GM12878 (cell line): ENCODE results near the gene MESP2. TPM values are rescaled to one million over a fixed set of nuclear protein-coding genes. Genes with fewer than 3 reads are reported as not detected.

ENCODE experiments used
- ATAC-seq: fragments of 200-7000 bp; cut with Tn5 transposase; 3 replicates; pipeline ENCODE4 v1.9.1; 2020; ENCODE audit warnings: mild to moderate bottlenecking, moderate library complexity
- BruUV-seq: library from RNA; stranded (reverse); fragments of 400-500 nt; replicated peaks from 2 replicates; lab custom pipeline; 2021; lab: Mats Ljungman, UMichigan
- CTCF ChIA-PET: fragments of 300-600 bp; sonication (Branson Sonifier 250); formaldehyde crosslinking; extraction: SDS; loops from one replicate; lab custom pipeline; 2021; ENCODE audit warnings: inconsistent platforms; lab: Yijun Ruan, JAX
- POLR2A ChIA-PET: fragments of 350-600 bp; formaldehyde crosslinking; extraction: SDS; loops from one replicate; lab custom pipeline; 2021; ENCODE audit warnings: inconsistent platforms; lab: Charles Lee
- RAD21 ChIA-PET: fragments of 300-600 bp; sonication (Branson Sonifier 250); formaldehyde crosslinking; loops from one replicate; lab custom pipeline; 2023; ENCODE audit warnings: antibody characterized with exemption; ENCODE audit not compliant: unreplicated experiment; lab: Charles Lee
- SMC1A ChIA-PET: fragments of 300-600 bp; sonication (Branson Sonifier 250); formaldehyde crosslinking; loops from one replicate; lab custom pipeline; 2023; ENCODE audit not compliant: unreplicated experiment, uncharacterized antibody; lab: Charles Lee
- DNase-seq: peaks from one replicate; pipeline ENCODE4 v3.0.0-alpha.2; 2011; ENCODE audit warnings: low read depth, low spot score
- FAIRE-seq: peaks from 3 replicates; lab custom pipeline; 2011; peaks lifted over from hg19 to GRCh38; lab: Jason Lieb, UNC
- H2AFZ ChIP-seq: 2 replicates; pipeline ENCODE4 v1.6.0; 2011; ENCODE audit warnings: low read depth, low read length, control low read depth; ENCODE audit not compliant: control insufficient read depth
- H3K27ac ChIP-seq: 2 replicates; pipeline ENCODE4 v1.5.1; 2011; ENCODE audit warnings: control low read depth; ENCODE audit not compliant: control insufficient read depth, insufficient read depth
- H3K27me3 ChIP-seq, 2 experiments: replicated peaks in 1 of 2; 2 replicates each; pipeline versions ENCODE4 v1.6.0 to v1.6.1; 2011; ENCODE audit warnings: low read length in 1 of 2; ENCODE audit not compliant: control insufficient read depth in 2 of 2, insufficient read depth in 2 of 2
- H3K36me3 ChIP-seq, 2 experiments: 2 replicates each; pipeline ENCODE4 v1.5.1; 2011; ENCODE audit warnings: low read length in 1 of 2; ENCODE audit not compliant: control insufficient read depth in 2 of 2, insufficient read depth in 2 of 2
- H3K4me1 ChIP-seq: 2 replicates; pipeline ENCODE4 v1.6.1; 2011; ENCODE audit warnings: mild to moderate bottlenecking, low read length, moderate library complexity, mixed read lengths; ENCODE audit not compliant: control insufficient read depth, insufficient read depth
- H3K4me2 ChIP-seq: 2 replicates; pipeline ENCODE4 v1.6.0; 2011; ENCODE audit warnings: control low read depth; ENCODE audit not compliant: control insufficient read depth, insufficient read depth
- H3K4me3 ChIP-seq: fragments of 200-600 bp; sonication (generic); 2 replicates; pipeline ENCODE4 v1.5.1; 2016
- H3K79me2 ChIP-seq: 2 replicates; pipeline ENCODE4 v1.6.0; 2011; ENCODE audit warnings: low read length; ENCODE audit not compliant: control insufficient read depth, insufficient read depth
- H3K9ac ChIP-seq: 2 replicates; pipeline ENCODE4 v1.8.0; 2011; ENCODE audit warnings: low read length, control low read depth, mixed read lengths; ENCODE audit not compliant: control insufficient read depth, insufficient read depth
- H3K9me3 ChIP-seq: replicated peaks from 3 replicates; pipeline ENCODE4 v1.5.1; 2011; ENCODE audit warnings: mild to moderate bottlenecking, low read length; ENCODE audit not compliant: control insufficient read depth, insufficient read depth
- H4K20me1 ChIP-seq: 2 replicates; pipeline ENCODE4 v1.6.0; 2011; ENCODE audit not compliant: control insufficient read depth, insufficient read depth
- DPF2 ChIP-seq: fragments of 450-650 bp; IDR thresholded peaks from 2 replicates; pipeline ENCODE4 v1.6.1; 2017; ENCODE audit warnings: mild to moderate bottlenecking
- HDAC2 ChIP-seq: fragments of 200-600 bp; sonication (generic); IDR thresholded peaks from 2 replicates; pipeline ENCODE4 v1.6.1; 2017
- NR2C1 ChIP-seq: fragments of 450-650 bp; IDR thresholded peaks from 2 replicates; pipeline ENCODE4 v1.6.1; 2017; ENCODE audit warnings: antibody characterized with exemption, mild to moderate bottlenecking, moderate library complexity
- WRNIP1 ChIP-seq: IDR thresholded peaks from 2 replicates; pipeline ENCODE4 v1.6.1; 2011; ENCODE audit warnings: low read depth, low read length, improper control_type of control experiment, borderline replicate concordance
- ZNF622 ChIP-seq: fragments of 450-650 bp; IDR thresholded peaks from 2 replicates; pipeline ENCODE4 v1.6.1; 2017; ENCODE audit warnings: mild to moderate bottlenecking, inconsistent platforms
- WGBS: methylation state at CpG from one replicate; pipeline ENCODE4 v1.1.6; 2016; ENCODE audit warnings: low lambda C conversion rate; ENCODE audit not compliant: insufficient replicate concordance, insufficient coverage; ENCODE audit errors: missing lambda C conversion rate; 5-methylcytosine and 5-hydroxymethylcytosine counted together
- in situ Hi-C: fragments of 300-500 bp; cut with MboI; formaldehyde crosslinking; loops from 9 replicates; pipeline ENCODE4 v1.14.3; 2018; ENCODE audit warnings: mixed read lengths
- intact Hi-C: fragments of 100-400 bp; cut with micrococcal nuclease; formaldehyde crosslinking; loops from one replicate; pipeline ENCODE4 v1.14.2; 2022; ENCODE audit not compliant: unreplicated experiment
- polyA plus RNA-seq, 11 experiments: library from polyadenylated mRNA; depleted of rRNA in 4 of 11; unstranded in 6 of 11; stranded (reverse) in 5 of 11; fragments of >200 nt; fragmentation: Nextera tagmentation in 4 of 11; fragmentation: Illumina TruSeq in 1 of 11; extraction: Ambion mirVana in 4 of 11; extraction: Trizol in 1 of 11; gene quantifications; 1 replicate in 1 of 11; 2 replicates in 10 of 11; pipeline versions ENCODE4 v1.2.1 to v1.2.3, GENCODE V29; 2011 to 2016; ENCODE audit warnings: inconsistent platforms in 2 of 11, missing spikeins in 2 of 11, low read depth in 1 of 11
- total RNA-seq, 4 experiments: library from RNA; depleted of rRNA in 3 of 4; stranded (reverse); fragments of >200 nt in 3 of 4; fragmentation: Illumina TruSeq in 1 of 4; extraction: Trizol in 1 of 4; gene quantifications; 2 replicates each; pipeline versions ENCODE4 v1.2.1 to v1.2.3, GENCODE V29; 2013 to 2021
- TF ChIP-seq, protein P1 (sequence below): fragments of 450-650 bp; IDR thresholded peaks from 2 replicates; pipeline ENCODE4 v1.6.1; 2016; ENCODE audit warnings: mild to moderate bottlenecking, moderate library complexity, borderline replicate concordance
- TF ChIP-seq, protein P2 (sequence below): fragments of 450-650 bp; IDR thresholded peaks from 2 replicates; pipeline ENCODE4 v1.6.1; 2017; ENCODE audit warnings: low read depth, mild to moderate bottlenecking, moderate library complexity
- TF ChIP-seq, protein P3 (sequence below): IDR thresholded peaks from 2 replicates; pipeline ENCODE4 v1.6.1; 2012; ENCODE audit warnings: improper control_type of control experiment, low read depth, low read length; ENCODE audit not compliant: insufficient replicate concordance
- TF ChIP-seq, protein P4 (sequence below): IDR thresholded peaks from 2 replicates; pipeline ENCODE4 v1.6.1; 2012; ENCODE audit warnings: low read depth, low read length, improper control_type of control experiment

MESP2 gene
- total and polyA plus RNA-seq, 10 of the 15 experiments (the other 5 are each of a cell fraction or from before 2014, with no cell fraction given) = 0.04 TPM; not detected in 9

DNA sequence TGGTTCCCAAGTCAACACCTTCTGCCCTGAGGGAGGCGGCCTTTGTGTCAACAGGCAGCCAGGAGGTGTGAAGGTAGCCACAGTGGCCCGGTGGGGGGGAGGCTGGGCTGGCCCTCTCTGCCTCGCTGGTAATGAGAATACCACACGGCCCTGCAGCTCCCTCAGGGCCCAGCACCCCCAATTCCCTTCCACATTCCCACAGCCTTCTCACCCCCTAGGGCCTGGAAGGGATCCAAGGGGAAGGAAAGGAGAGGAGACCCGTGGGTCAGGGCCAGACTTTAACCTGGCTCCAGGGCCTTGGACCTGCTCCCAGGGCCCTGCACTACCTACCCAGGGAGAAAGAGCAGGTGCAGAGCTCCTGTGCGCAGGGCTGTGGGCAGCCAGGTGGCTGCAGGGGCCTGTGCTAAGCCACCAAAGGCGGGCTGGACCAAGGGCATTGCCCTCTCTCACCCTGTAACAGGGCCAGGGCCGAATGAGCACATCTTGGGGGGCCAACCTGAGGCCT, 8.7 kb upstream of the MESP2 start (continued):
- TF ChIP-seq, protein P1, sequence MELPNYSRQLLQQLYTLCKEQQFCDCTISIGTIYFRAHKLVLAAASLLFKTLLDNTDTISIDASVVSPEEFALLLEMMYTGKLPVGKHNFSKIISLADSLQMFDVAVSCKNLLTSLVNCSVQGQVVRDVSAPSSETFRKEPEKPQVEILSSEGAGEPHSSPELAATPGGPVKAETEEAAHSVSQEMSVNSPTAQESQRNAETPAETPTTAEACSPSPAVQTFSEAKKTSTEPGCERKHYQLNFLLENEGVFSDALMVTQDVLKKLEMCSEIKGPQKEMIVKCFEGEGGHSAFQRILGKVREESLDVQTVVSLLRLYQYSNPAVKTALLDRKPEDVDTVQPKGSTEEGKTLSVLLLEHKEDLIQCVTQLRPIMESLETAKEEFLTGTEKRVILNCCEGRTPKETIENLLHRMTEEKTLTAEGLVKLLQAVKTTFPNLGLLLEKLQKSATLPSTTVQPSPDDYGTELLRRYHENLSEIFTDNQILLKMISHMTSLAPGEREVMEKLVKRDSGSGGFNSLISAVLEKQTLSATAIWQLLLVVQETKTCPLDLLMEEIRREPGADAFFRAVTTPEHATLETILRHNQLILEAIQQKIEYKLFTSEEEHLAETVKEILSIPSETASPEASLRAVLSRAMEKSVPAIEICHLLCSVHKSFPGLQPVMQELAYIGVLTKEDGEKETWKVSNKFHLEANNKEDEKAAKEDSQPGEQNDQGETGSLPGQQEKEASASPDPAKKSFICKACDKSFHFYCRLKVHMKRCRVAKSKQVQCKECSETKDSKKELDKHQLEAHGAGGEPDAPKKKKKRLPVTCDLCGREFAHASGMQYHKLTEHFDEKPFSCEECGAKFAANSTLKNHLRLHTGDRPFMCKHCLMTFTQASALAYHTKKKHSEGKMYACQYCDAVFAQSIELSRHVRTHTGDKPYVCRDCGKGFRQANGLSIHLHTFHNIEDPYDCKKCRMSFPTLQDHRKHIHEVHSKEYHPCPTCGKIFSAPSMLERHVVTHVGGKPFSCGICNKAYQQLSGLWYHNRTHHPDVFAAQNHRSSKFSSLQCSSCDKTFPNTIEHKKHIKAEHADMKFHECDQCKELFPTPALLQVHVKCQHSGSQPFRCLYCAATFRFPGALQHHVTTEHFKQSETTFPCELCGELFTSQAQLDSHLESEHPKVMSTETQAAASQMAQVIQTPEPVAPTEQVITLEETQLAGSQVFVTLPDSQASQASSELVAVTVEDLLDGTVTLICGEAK = no peak
- TF ChIP-seq DPF2 (no peak), NR2C1 (no peak)
- TF ChIP-seq, protein P2, sequence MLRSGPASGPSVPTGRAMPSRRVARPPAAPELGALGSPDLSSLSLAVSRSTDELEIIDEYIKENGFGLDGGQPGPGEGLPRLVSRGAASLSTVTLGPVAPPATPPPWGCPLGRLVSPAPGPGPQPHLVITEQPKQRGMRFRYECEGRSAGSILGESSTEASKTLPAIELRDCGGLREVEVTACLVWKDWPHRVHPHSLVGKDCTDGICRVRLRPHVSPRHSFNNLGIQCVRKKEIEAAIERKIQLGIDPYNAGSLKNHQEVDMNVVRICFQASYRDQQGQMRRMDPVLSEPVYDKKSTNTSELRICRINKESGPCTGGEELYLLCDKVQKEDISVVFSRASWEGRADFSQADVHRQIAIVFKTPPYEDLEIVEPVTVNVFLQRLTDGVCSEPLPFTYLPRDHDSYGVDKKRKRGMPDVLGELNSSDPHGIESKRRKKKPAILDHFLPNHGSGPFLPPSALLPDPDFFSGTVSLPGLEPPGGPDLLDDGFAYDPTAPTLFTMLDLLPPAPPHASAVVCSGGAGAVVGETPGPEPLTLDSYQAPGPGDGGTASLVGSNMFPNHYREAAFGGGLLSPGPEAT = no peak

DNA sequence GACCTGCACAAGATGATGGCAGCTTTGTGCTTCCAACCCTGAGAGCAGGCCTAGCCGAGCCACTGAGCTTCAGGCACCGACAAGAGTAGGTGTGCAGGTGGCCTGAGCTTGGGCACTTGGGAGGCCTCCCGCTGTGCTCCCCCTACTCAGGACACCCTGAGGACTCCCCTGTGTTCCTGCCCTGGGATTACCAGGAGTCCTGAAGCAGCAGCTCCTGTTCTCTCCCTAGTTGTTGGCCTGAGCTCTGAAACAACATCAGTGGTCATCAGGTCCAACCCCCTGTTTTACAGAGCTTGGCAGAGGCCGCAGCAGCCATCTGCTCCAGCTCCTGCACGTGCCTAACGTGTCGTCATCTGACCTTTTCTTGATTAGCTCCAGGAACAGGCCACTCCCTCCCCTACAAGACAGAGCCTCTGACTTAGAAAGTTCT, 8.0 kb upstream of the MESP2 start:
- intact Hi-C loops (loop anchor here (10.0 kb wide), 1 partner anchor 317 kb away; no protein-coding TSS in a partner anchor), in situ Hi-C loops (no loop called here)
- Histone ChIP-seq H3K4me1 (no peaks in the 10 kb centered on the region), H3K4me2 (no peak overlapping the region), H3K27ac (no peak overlapping the region), H3K27me3 (no peaks in the 10 kb centered on the region), H4K20me1 (no peaks in the 10 kb centered on the region), H3K9ac (no peak overlapping the region), H3K36me3 (no peaks in the 10 kb centered on the region), H3K79me2 (no peaks in the 10 kb centered on the region), H2AFZ (no peak overlapping the region), H3K4me3 (no peak overlapping the region), H3K9me3 (no peaks in the 10 kb centered on the region)
- ChIA-PET SMC1A (no interaction called here), CTCF (interaction anchor here (1.2 to 2.5 kb wide), 3 partner anchors 7 to 204 kb away, joined by 3 to 14 read pairs (median 5); no protein-coding TSS in a partner anchor), POLR2A (no interaction called here), RAD21 (interaction anchor here (2.5 kb wide), 1 partner anchor 107 kb away, joined by 10 read pairs; no protein-coding TSS in a partner anchor)
- FAIRE-seq (no peak), DNase-seq (no peak), ATAC-seq (no peak; the same call in 2 of the 3 replicates)
- BruUV-seq = no TSS peak
- WGBS = 54% methylated on average over 6 of the region's 7 CpGs
- TF ChIP-seq, protein P3, sequence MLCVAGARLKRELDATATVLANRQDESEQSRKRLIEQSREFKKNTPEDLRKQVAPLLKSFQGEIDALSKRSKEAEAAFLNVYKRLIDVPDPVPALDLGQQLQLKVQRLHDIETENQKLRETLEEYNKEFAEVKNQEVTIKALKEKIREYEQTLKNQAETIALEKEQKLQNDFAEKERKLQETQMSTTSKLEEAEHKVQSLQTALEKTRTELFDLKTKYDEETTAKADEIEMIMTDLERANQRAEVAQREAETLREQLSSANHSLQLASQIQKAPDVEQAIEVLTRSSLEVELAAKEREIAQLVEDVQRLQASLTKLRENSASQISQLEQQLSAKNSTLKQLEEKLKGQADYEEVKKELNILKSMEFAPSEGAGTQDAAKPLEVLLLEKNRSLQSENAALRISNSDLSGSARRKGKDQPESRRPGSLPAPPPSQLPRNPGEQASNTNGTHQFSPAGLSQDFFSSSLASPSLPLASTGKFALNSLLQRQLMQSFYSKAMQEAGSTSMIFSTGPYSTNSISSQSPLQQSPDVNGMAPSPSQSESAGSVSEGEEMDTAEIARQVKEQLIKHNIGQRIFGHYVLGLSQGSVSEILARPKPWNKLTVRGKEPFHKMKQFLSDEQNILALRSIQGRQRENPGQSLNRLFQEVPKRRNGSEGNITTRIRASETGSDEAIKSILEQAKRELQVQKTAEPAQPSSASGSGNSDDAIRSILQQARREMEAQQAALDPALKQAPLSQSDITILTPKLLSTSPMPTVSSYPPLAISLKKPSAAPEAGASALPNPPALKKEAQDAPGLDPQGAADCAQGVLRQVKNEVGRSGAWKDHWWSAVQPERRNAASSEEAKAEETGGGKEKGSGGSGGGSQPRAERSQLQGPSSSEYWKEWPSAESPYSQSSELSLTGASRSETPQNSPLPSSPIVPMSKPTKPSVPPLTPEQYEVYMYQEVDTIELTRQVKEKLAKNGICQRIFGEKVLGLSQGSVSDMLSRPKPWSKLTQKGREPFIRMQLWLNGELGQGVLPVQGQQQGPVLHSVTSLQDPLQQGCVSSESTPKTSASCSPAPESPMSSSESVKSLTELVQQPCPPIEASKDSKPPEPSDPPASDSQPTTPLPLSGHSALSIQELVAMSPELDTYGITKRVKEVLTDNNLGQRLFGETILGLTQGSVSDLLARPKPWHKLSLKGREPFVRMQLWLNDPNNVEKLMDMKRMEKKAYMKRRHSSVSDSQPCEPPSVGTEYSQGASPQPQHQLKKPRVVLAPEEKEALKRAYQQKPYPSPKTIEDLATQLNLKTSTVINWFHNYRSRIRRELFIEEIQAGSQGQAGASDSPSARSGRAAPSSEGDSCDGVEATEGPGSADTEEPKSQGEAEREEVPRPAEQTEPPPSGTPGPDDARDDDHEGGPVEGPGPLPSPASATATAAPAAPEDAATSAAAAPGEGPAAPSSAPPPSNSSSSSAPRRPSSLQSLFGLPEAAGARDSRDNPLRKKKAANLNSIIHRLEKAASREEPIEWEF = no peak
- TF ChIP-seq, protein P4, sequence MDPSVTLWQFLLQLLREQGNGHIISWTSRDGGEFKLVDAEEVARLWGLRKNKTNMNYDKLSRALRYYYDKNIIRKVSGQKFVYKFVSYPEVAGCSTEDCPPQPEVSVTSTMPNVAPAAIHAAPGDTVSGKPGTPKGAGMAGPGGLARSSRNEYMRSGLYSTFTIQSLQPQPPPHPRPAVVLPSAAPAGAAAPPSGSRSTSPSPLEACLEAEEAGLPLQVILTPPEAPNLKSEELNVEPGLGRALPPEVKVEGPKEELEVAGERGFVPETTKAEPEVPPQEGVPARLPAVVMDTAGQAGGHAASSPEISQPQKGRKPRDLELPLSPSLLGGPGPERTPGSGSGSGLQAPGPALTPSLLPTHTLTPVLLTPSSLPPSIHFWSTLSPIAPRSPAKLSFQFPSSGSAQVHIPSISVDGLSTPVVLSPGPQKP = no peak
- TF ChIP-seq WRNIP1 (no peak), HDAC2 (no peak), ZNF622 (no peak)
